HepG2 (cell line): Measurements from ENCODE around the gene IQGAP2. TPM values are rescaled to one million over a fixed set of nuclear protein-coding genes. Genes with fewer than 3 reads are reported as not detected.

ENCODE experiments used
- ATAC-seq: fragments of 200-7000 bp; cut with Tn5 transposase; 3 replicates; pipeline ENCODE4 v1.9.1; 2020; ENCODE audit warnings: mild to moderate bottlenecking, moderate library complexity
- BruUV-seq: library from RNA; stranded (reverse); fragments of 400-500 nt; replicated peaks from 2 replicates; lab custom pipeline; 2021; lab: Mats Ljungman, UMichigan
- CTCF ChIA-PET: fragments of 300-600 bp; formaldehyde crosslinking; extraction: SDS; loops from one replicate; lab custom pipeline; 2021; ENCODE audit warnings: low total read pairs, inconsistent platforms, low intra/inter-chr PET ratio; lab: Yijun Ruan, JAX
- POLR2A ChIA-PET: fragments of 350-600 bp; sonication (Branson Sonifier 250); formaldehyde crosslinking; loops from one replicate; lab custom pipeline; 2020; ENCODE audit warnings: antibody characterized with exemption, inconsistent platforms; lab: Yijun Ruan, JAX
- DNase-seq: peaks from one replicate; pipeline ENCODE4 v3.0.0-alpha.2; 2015; ENCODE audit warnings: low spot score
- FAIRE-seq: peaks from 3 replicates; lab custom pipeline; 2011; peaks lifted over from hg19 to GRCh38; lab: Jason Lieb, UNC
- H2AFZ ChIP-seq: one replicate; pipeline ENCODE4 v1.6.1; 2011; ENCODE audit warnings: low read length, inconsistent platforms
- H3K27ac ChIP-seq: fragments of 300-600 bp; 3 replicates; pipeline ENCODE4 v1.8.0; 2011; ENCODE audit warnings: mixed run types, mild to moderate bottlenecking, mixed read lengths, low read length, inconsistent platforms; ENCODE audit not compliant: insufficient read depth; ENCODE audit errors: extremely low read length
- H3K27me3 ChIP-seq, 2 experiments: fragments of 200-600 bp in 1 of 2; 2 replicates in 1 of 2; 3 replicates in 1 of 2; pipeline versions ENCODE4 v1.6.0 to v1.8.0; 2011; ENCODE audit warnings: low read length in 2 of 2, mild to moderate bottlenecking in 2 of 2, moderate library complexity in 2 of 2, inconsistent platforms in 1 of 2; ENCODE audit not compliant: insufficient read depth in 2 of 2, control insufficient read depth in 1 of 2
- H3K36me3 ChIP-seq, 2 experiments: fragments of 200-600 bp in 1 of 2; replicated peaks in 1 of 2; 2 replicates in 1 of 2; 3 replicates in 1 of 2; pipeline versions ENCODE4 v1.5.1 to v1.8.0; 2011; ENCODE audit warnings: low read length in 2 of 2, inconsistent platforms in 1 of 2; ENCODE audit not compliant: insufficient read depth in 2 of 2, control insufficient read depth in 1 of 2
- H3K4me1 ChIP-seq: 2 replicates; pipeline ENCODE4 v1.5.1; 2012; ENCODE audit warnings: low read length, inconsistent platforms; ENCODE audit not compliant: insufficient read depth
- H3K4me2 ChIP-seq: 2 replicates; pipeline ENCODE4 v1.6.0; 2011; ENCODE audit warnings: low read depth, low read length, inconsistent platforms
- H3K4me3 ChIP-seq, 3 experiments: fragments of 200-600 bp in 1 of 3; sonication (generic), shearing (Covaris generic) in 1 of 3; replicated peaks in 1 of 3; 2 replicates each; pipeline ENCODE4 v1.5.1; 2011 to 2016; ENCODE audit warnings: low read length in 3 of 3, inconsistent platforms in 2 of 3, low read depth in 2 of 3, mild to moderate bottlenecking in 2 of 3, control low read depth in 1 of 3, mixed read lengths in 1 of 3; ENCODE audit not compliant: insufficient read depth in 1 of 3
- H3K79me2 ChIP-seq: one replicate; pipeline ENCODE4 v1.6.1; 2011; ENCODE audit warnings: low read length, inconsistent platforms; ENCODE audit not compliant: insufficient read depth
- H3K9ac ChIP-seq: 2 replicates; pipeline ENCODE4 v1.6.0; 2011; ENCODE audit warnings: mild to moderate bottlenecking, low read depth, low read length, inconsistent platforms; ENCODE audit not compliant: insufficient read depth
- H3K9me3 ChIP-seq: 2 replicates; pipeline ENCODE4 v1.5.1; 2012; ENCODE audit warnings: mild to moderate bottlenecking, low read length
- H4K20me1 ChIP-seq: 2 replicates; pipeline ENCODE4 v1.6.0; 2011; ENCODE audit warnings: inconsistent platforms, mild to moderate bottlenecking, low read length, moderate library complexity; ENCODE audit not compliant: insufficient read depth
- ATF7 ChIP-seq, 2 experiments: fragments of 450-650 bp in 1 of 2; sonication (generic) in 1 of 2; formaldehyde crosslinking in 1 of 2; IDR thresholded peaks; 2 replicates each; pipeline versions ENCODE4 v1.4.0 to v1.6.1; 2016 to 2020; ENCODE audit warnings: antibody characterized with exemption in 1 of 2, mild to moderate bottlenecking in 1 of 2, missing genetic modification reagents in 1 of 2
- PHF8 ChIP-seq: sonication (generic); formaldehyde crosslinking; IDR thresholded peaks from 2 replicates; pipeline ENCODE4 v1.5.0; 2020; ENCODE audit warnings: missing genetic modification reagents
- SUZ12 ChIP-seq: fragments of 150-350 bp; IDR thresholded peaks from 2 replicates; pipeline ENCODE4 v1.6.1; 2014; ENCODE audit warnings: low read depth, low read length
- ZFAT ChIP-seq: sonication (generic); formaldehyde crosslinking; conservative IDR thresholded peaks from 2 replicates; pipeline ENCODE4 v1.8.1; 2023; ENCODE audit warnings: missing genetic modification reagents, inconsistent platforms
- WGBS: methylation state at CpG from one replicate; pipeline ENCODE4 v1.1.6; 2017; ENCODE audit warnings: low lambda C conversion rate; 5-methylcytosine and 5-hydroxymethylcytosine counted together
- in situ Hi-C: cut with HindIII; loops from 2 replicates; pipeline ENCODE4 v1.10.0; 2017; ENCODE audit warnings: low pct_unique_long_range_greater_than_20kb; ENCODE audit not compliant: extremely low pct_ligation_motif_present
- intact Hi-C: fragments of 100-400 bp; cut with micrococcal nuclease; formaldehyde crosslinking; loops from one replicate; pipeline ENCODE4 v1.10.0; 2022; ENCODE audit not compliant: unreplicated experiment
- polyA plus RNA-seq, 8 experiments: library from polyadenylated mRNA; depleted of rRNA in 3 of 8; stranded (reverse) in 7 of 8; unstranded in 1 of 8; fragments of >200 nt; fragmentation: Illumina TruSeq in 4 of 8; extraction: Trizol in 4 of 8; gene quantifications; 2 replicates each; pipeline versions ENCODE4 v1.2.1 to v1.2.3, GENCODE V29; 2011 to 2016; ENCODE audit warnings: low read depth in 4 of 8, missing spikeins in 1 of 8, mixed read lengths in 1 of 8; ENCODE audit not compliant: insufficient read depth in 1 of 8
- total RNA-seq, 5 experiments: library from RNA; depleted of rRNA; stranded (reverse); fragments of >200 nt; fragmentation: Illumina TruSeq; extraction: Trizol; gene quantifications; 2 replicates each; pipeline ENCODE4 v1.2.3, GENCODE V29; 2016; ENCODE audit warnings: low read depth in 1 of 5
- TF ChIP-seq, protein P1 (sequence below): sonication (generic); formaldehyde crosslinking; IDR thresholded peaks from 2 replicates; pipeline ENCODE4 v1.4.0; 2020; ENCODE audit warnings: missing genetic modification reagents
- TF ChIP-seq, protein P2 (sequence below): IDR thresholded peaks from 2 replicates; pipeline ENCODE4 v1.4.0; 2020; ENCODE audit warnings: mild to moderate bottlenecking, missing genetic modification reagents
- TF ChIP-seq, protein P3 (sequence below), 2 experiments: sonication (generic) in 1 of 2; formaldehyde crosslinking in 1 of 2; IDR thresholded peaks; 2 replicates each; pipeline versions ENCODE4 v1.4.0 to v1.6.1; 2016 to 2020; ENCODE audit warnings: borderline replicate concordance in 1 of 2, low read depth in 1 of 2, mild to moderate bottlenecking in 1 of 2, missing genetic modification reagents in 1 of 2

Gene IQGAP2
- total and polyA plus RNA-seq, 2 of the 13 experiments (the other 11 are each of a cell fraction or from before 2014, with no cell fraction given) = 35.2 to 83.3 TPM

DNA sequence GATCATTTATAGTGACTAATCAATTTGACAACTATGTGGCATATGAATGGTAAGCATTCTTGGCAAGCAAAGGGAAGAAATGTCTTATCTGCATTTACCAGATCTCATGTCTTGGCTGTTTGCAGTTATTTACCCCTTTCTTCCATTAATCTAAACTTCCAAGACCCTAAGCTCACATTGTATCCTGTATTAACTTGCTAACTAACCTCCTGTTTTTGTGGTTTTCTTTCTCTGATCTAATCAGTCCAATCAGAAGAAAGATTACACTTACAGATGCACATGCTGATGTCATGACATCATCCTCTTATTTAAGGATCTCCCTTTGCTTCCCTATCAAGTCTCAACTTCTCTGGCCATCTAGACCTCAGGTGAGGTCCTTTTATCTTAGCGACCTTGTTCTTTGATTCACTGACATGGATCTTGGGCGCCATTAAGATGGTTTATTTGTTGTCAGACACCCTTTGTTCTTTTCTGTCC is 124.6 kb downstream of the IQGAP2 start:
- Histone ChIP-seq H3K4me2 (no peak overlapping the region), H3K79me2 (peaks cover 31% of the 10 kb centered on the region), H3K27ac (no peak overlapping the region), H3K36me3 (no peaks in the 10 kb centered on the region; a peak in 2 of 5 replicates), H3K27me3 (no peaks in the 10 kb centered on the region), H4K20me1 (no peaks in the 10 kb centered on the region)
- 82% methylated on average over 2 of the region's 2 CpGs for WGBS
- CTCF ChIA-PET = no interaction called here
- ATAC-seq = no peak
- intact Hi-C loops = no loop called here
- POLR2A ChIA-PET = no interaction called here
- no TSS peak for BruUV-seq
- TF ChIP-seq, protein P1, sequence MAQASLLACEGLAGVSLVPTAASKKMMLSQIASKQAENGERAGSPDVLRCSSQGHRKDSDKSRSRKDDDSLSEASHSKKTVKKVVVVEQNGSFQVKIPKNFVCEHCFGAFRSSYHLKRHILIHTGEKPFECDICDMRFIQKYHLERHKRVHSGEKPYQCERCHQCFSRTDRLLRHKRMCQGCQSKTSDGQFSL = no peak
- TF ChIP-seq ZFAT (CRISPR knock-in tag) (no peak), PHF8 (no peak), ATF7 (IDR thresholded peaks at IDR 0.05) (peak; percentile 82), ATF7 (CRISPR knock-in tag; IDR thresholded peaks at IDR 0.05) (no peak), SUZ12 (no peak)
- TF ChIP-seq, protein P2, sequence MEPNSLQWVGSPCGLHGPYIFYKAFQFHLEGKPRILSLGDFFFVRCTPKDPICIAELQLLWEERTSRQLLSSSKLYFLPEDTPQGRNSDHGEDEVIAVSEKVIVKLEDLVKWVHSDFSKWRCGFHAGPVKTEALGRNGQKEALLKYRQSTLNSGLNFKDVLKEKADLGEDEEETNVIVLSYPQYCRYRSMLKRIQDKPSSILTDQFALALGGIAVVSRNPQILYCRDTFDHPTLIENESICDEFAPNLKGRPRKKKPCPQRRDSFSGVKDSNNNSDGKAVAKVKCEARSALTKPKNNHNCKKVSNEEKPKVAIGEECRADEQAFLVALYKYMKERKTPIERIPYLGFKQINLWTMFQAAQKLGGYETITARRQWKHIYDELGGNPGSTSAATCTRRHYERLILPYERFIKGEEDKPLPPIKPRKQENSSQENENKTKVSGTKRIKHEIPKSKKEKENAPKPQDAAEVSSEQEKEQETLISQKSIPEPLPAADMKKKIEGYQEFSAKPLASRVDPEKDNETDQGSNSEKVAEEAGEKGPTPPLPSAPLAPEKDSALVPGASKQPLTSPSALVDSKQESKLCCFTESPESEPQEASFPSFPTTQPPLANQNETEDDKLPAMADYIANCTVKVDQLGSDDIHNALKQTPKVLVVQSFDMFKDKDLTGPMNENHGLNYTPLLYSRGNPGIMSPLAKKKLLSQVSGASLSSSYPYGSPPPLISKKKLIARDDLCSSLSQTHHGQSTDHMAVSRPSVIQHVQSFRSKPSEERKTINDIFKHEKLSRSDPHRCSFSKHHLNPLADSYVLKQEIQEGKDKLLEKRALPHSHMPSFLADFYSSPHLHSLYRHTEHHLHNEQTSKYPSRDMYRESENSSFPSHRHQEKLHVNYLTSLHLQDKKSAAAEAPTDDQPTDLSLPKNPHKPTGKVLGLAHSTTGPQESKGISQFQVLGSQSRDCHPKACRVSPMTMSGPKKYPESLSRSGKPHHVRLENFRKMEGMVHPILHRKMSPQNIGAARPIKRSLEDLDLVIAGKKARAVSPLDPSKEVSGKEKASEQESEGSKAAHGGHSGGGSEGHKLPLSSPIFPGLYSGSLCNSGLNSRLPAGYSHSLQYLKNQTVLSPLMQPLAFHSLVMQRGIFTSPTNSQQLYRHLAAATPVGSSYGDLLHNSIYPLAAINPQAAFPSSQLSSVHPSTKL (CRISPR knock-in tag) = no peak
- TF ChIP-seq, protein P3, sequence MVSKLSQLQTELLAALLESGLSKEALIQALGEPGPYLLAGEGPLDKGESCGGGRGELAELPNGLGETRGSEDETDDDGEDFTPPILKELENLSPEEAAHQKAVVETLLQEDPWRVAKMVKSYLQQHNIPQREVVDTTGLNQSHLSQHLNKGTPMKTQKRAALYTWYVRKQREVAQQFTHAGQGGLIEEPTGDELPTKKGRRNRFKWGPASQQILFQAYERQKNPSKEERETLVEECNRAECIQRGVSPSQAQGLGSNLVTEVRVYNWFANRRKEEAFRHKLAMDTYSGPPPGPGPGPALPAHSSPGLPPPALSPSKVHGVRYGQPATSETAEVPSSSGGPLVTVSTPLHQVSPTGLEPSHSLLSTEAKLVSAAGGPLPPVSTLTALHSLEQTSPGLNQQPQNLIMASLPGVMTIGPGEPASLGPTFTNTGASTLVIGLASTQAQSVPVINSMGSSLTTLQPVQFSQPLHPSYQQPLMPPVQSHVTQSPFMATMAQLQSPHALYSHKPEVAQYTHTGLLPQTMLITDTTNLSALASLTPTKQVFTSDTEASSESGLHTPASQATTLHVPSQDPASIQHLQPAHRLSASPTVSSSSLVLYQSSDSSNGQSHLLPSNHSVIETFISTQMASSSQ (IDR thresholded peaks at IDR 0.05; ENCODE audit: low read depth) = no peak
- TF ChIP-seq, protein P3 (CRISPR knock-in tag; IDR thresholded peaks at IDR 0.05; ENCODE audit: borderline replicate concordance) = no peak
- TF ChIP-seq, all 625 proteins: peak for 1
- H3K4me3 ChIP-seq = no peak overlapping the region
- no peak overlapping the region for H3K9ac ChIP-seq
- FAIRE-seq (no peak), DNase-seq (peak; percentile 27)
- no peak overlapping the region for H2AFZ ChIP-seq
- H3K9me3 ChIP-seq = no peaks in the 10 kb centered on the region
- in situ Hi-C loops = no loop called here
- peaks cover 47% of the 10 kb centered on the region for H3K4me1 ChIP-seq
